Measurements from ENCODE around the gene ZNF79.

ZNF79 gene

DNA sequence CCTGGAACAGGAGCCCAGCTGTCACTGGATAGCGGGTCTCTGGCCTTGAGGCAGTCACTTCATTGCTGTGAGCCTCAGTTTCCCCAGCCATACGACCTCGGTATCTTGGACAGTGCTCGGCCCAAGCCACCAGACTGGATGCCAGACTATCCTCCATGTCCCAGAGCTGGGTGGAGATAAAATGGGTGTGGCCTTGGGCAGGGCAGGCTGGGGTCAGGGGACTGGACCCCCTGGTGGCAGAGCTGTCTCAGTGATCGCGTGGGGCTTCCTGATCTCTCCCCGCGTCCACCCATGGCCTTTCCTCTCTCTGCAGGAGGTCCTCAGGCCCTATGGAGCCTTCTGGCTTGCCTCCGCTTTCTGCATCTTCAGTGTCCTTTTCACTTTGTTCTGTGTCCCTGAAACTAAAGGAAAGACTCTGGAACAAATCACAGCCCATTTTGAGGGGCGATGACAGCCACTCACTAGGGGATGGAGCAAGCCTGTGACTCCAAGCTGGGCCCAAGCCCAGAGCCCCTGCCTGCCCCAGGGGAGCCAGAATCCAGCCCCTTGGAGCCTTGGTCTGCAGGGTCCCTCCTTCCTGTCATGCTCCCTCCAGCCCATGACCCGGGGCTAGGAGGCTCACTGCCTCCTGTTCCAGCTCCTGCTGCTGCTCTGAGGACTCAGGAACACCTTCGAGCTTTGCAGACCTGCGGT is 17.2 kb upstream of the ZNF79 start:
- TF ChIP-seq, protein P1, sequence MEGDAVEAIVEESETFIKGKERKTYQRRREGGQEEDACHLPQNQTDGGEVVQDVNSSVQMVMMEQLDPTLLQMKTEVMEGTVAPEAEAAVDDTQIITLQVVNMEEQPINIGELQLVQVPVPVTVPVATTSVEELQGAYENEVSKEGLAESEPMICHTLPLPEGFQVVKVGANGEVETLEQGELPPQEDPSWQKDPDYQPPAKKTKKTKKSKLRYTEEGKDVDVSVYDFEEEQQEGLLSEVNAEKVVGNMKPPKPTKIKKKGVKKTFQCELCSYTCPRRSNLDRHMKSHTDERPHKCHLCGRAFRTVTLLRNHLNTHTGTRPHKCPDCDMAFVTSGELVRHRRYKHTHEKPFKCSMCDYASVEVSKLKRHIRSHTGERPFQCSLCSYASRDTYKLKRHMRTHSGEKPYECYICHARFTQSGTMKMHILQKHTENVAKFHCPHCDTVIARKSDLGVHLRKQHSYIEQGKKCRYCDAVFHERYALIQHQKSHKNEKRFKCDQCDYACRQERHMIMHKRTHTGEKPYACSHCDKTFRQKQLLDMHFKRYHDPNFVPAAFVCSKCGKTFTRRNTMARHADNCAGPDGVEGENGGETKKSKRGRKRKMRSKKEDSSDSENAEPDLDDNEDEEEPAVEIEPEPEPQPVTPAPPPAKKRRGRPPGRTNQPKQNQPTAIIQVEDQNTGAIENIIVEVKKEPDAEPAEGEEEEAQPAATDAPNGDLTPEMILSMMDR (IDR thresholded peaks at IDR 0.05; ENCODE audit: low read depth, low read length): no peak
- no peak overlapping the region for H3K4me3 ChIP-seq (ENCODE audit: low read depth, low read length)

DNA sequence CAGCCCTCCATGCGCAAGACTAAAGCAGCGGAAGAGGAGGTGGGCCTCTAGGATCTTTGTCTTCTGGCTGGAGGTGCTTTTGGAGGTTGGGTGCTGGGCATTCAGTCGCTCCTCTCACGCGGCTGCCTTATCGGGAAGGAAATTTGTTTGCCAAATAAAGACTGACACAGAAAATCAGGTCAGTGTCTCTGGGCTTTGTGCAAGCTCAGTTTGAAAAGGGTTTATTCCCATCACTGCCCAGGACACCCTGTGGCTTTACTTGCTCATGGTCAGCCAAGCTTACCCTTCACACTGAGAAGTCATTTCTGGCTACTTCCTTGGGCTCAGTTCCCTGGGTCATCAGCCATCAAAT is 16.7 kb upstream of the ZNF79 start:
- TF ChIP-seq, protein P1 (IDR thresholded peaks at IDR 0.05; ENCODE audit: low read depth, low read length): no peak
- no peak overlapping the region for H3K4me3 ChIP-seq (ENCODE audit: low read depth, low read length)

DNA sequence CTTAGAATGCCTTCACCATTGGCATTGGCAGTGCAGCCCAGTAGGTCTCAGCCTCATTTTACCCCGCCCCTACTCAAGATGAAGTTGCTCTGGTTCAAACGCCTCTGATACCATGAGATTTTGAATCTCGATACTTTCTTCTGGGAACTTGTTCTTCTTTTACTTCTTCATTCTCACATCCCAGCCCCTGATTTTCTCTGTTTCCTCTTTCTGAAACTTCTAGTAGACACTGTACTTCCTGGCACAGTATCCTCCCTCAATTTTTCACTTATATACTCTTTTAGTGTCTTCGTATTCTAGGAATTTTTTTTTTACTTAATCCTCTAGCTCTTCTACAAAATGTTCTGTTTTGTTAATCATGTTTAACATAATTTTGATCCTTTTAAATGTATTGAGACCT is 13.1 kb upstream of the ZNF79 start:
- TF ChIP-seq, protein P1 (IDR thresholded peaks at IDR 0.05; ENCODE audit: low read depth, low read length): no peak
- H3K4me3 ChIP-seq (ENCODE audit: low read depth, low read length): no peak overlapping the region

DNA sequence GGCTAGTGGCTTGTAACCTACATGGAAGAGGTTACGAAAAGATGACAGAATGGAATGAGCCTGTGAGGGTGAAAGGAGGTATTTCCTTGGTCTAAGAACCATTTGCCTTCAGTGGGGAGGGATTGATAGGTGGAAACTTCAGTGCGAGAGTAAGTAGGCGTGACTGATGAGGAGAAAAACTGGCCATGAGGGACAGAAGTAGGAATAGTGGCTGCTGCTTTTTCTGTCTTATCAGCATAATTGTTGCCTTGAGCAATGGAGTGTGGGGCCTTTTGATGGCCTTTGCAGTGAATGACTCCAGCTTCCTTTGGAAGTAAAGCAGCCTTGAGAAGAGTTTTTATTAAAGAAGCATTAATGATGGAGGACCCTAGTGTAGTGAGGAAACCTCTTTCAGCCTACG is 9.0 kb upstream of the ZNF79 start:
- no peak overlapping the region for H3K4me3 ChIP-seq (ENCODE audit: low read depth, low read length)
- TF ChIP-seq, protein P1 (IDR thresholded peaks at IDR 0.05; ENCODE audit: low read depth, low read length): no peak

DNA sequence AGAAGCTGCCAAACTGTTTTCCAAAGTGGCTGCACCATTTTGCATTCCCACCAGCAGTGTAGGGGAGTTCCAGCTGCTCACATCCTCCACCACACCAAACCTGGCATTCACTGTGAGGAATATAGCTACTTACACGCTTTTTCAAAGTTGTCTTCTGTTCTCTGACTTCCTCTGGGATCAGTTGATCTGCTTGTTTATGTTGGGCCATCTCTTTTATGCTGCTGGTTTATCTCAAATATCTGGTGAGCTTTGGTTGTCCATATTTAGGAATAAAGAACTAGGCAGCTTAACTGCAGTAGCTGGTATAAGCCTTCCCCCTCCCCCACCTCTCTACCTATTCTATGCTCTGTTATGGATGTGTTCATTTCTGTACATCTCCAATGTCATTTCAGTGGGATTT is 8.5 kb upstream of the ZNF79 start:
- H3K4me3 ChIP-seq (ENCODE audit: low read depth, low read length): no peak overlapping the region
- TF ChIP-seq, protein P1 (IDR thresholded peaks at IDR 0.05; ENCODE audit: low read depth, low read length): no peak

DNA sequence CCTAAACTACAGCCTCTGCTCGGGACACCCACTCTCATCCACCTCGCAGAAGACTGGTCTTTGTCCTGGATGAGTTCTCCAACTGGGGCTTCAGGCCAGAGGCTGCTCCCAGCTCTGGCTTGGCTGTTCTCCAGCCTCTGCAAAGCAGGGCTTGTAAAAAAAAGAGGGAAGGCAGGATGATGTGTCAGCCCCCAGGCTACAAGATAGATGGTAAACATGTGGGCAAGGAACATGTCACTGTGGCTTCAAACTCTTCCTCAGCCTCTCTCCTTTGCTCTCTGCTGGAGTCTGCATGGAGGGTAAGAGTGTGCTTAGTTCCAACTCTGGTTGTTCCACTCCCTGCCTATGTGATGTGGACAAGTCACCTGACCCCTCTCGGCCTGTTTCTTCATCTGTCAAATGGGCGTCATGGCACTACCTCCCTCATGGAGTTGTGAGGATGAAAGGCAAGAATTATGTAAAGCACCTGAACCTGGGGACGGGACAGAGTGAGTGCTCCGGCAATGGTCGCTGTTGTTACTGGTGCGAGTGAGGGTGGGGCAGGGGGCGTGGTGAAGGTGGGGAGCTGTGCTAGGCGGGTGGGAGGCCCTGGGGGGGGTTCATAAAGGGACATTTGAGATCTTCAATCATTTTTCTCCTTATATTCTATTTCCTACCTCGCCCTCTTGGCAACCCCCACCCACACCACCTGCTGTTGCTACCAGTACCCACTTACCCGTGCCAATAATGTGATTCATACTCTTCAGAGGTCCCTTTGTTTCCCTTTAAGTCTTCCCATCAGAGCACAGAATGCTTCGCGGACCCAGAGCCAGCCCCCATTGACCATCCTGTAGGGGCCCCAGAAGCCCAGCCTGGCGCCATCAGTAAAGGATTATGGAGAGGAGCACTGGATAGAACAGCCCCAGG is 6.8 kb upstream of the ZNF79 start:
- TF ChIP-seq, protein P1 (IDR thresholded peaks at IDR 0.05; ENCODE audit: low read depth, low read length): no peak

DNA sequence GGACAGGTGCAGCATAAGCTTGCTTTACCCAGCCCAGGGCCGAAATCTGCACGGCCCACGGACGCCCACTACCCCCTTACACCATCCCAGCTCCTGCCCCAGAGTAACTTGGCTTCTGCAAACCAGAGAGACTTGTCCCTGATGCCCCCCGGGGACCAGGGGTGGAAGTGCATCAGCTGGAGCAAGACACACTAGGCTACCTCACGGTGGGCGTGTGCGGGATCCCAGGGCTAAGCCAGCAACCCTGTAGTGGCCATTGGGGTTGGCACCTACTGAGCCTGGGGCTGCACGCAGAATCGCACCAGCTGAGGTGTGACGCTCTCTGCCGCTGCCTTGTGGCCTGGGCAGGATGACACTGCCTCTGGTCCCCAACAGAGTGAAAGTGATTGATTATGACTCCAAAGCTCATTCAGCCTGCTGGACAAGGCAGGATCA is 6.1 kb upstream of the ZNF79 start:
- TF ChIP-seq, protein P1 (IDR thresholded peaks at IDR 0.05; ENCODE audit: low read depth, low read length): no peak
- H3K4me3 ChIP-seq (ENCODE audit: low read depth, low read length): no peak overlapping the region

More for the DNA sequence above, 6.8 kb upstream of the ZNF79 start:
- H3K4me3 ChIP-seq (ENCODE audit: low read depth, low read length): no peak overlapping the region
